ENCODE measurements around the gene PSMA7. TPM values are rescaled to one million over a fixed set of nuclear protein-coding genes. Genes with fewer than 3 reads are reported as not detected.
A peak's percentile ranks its signal among the peaks of the same experiment; 100 is the strongest.

PSMA7 gene
- total RNA-seq, 1 donor, result 215 TPM

- peaks cover 62% of the 10 kb centered on the region for H3K79me2 ChIP-seq (ENCODE audit: insufficient read depth, low read length)
- H3K36me3 ChIP-seq (ENCODE audit: insufficient read depth, low read length), result peaks cover 73% of the 10 kb centered on the region
- H4K20me1 ChIP-seq (ENCODE audit: insufficient read depth, low read length), result peaks cover 74% of the 10 kb centered on the region
These were observed 5.6 kb downstream of the PSMA7 start for GRCh38 chr20:62137478-62138203.

GRCh38 chr20:62137092-62137384 is 6.2 kb downstream of the PSMA7 start:
- H3K27me3 ChIP-seq (ENCODE audit: insufficient read depth, low read length), result no peaks in the 10 kb centered on the region
- no peak for TF ChIP-seq CTCF (IDR thresholded peaks at IDR 0.05; ENCODE audit: extremely low read depth, low read depth, low read length)
- H4K20me1 ChIP-seq (ENCODE audit: insufficient read depth, low read length), result peaks cover 74% of the 10 kb centered on the region
- H3K4me1 ChIP-seq (ENCODE audit: insufficient read depth, low read length), result peaks cover 27% of the 10 kb centered on the region
- peaks cover 56% of the 10 kb centered on the region for H3K79me2 ChIP-seq (ENCODE audit: insufficient read depth, low read length)
- no peaks in the 10 kb centered on the region for H3K9me3 ChIP-seq (ENCODE audit: low read depth, low read length)
- no peak overlapping the region for H2AFZ ChIP-seq (ENCODE audit: low read length)
- H3K4me3 ChIP-seq (ENCODE audit: insufficient read depth, low read length), result no peak overlapping the region
- DNase-seq (ENCODE audit: insufficient read length, low spot score, missing footprints), result no peak
- H3K4me2 ChIP-seq (ENCODE audit: insufficient read depth, low read length), result no peak overlapping the region
- peaks cover 79% of the 10 kb centered on the region for H3K36me3 ChIP-seq (ENCODE audit: insufficient read depth, low read length)
- H3K27ac ChIP-seq (ENCODE audit: low read depth, low read length), result no peak overlapping the region

More at GRCh38 chr20:62137478-62138203, 5.6 kb downstream of the PSMA7 start:
- H3K27me3 ChIP-seq (ENCODE audit: insufficient read depth, low read length), result no peaks in the 10 kb centered on the region
- no peak for TF ChIP-seq CTCF (IDR thresholded peaks at IDR 0.05; ENCODE audit: extremely low read depth, low read depth, low read length)
- H3K4me1 ChIP-seq (ENCODE audit: insufficient read depth, low read length), result peaks cover 28% of the 10 kb centered on the region
- no peak overlapping the region for H3K27ac ChIP-seq (ENCODE audit: low read depth, low read length)
- no peak overlapping the region for H2AFZ ChIP-seq (ENCODE audit: low read length)
- H3K4me3 ChIP-seq (ENCODE audit: insufficient read depth, low read length), result no peak overlapping the region
- no peak overlapping the region for H3K4me2 ChIP-seq (ENCODE audit: insufficient read depth, low read length)
- no peaks in the 10 kb centered on the region for H3K9me3 ChIP-seq (ENCODE audit: low read depth, low read length)
- no peak for DNase-seq (ENCODE audit: insufficient read length, low spot score, missing footprints)

- Histone ChIP-seq H4K20me1 (ENCODE audit: insufficient read depth, low read length) (peaks cover 73% of the 10 kb centered on the region), H3K9me3 (ENCODE audit: low read depth, low read length) (no peaks in the 10 kb centered on the region), H3K79me2 (ENCODE audit: insufficient read depth, low read length) (peaks cover 51% of the 10 kb centered on the region), H3K4me3 (ENCODE audit: insufficient read depth, low read length) (no peak overlapping the region), H3K27ac (ENCODE audit: low read depth, low read length) (no peak overlapping the region), H3K27me3 (ENCODE audit: insufficient read depth, low read length) (no peaks in the 10 kb centered on the region), H3K4me2 (ENCODE audit: insufficient read depth, low read length) (no peak overlapping the region), H2AFZ (ENCODE audit: low read length) (no peak overlapping the region), H3K4me1 (ENCODE audit: insufficient read depth, low read length) (peaks cover 21% of the 10 kb centered on the region), H3K36me3 (ENCODE audit: insufficient read depth, low read length) (peaks cover 84% of the 10 kb centered on the region)
- TF ChIP-seq CTCF (IDR thresholded peaks at IDR 0.05; ENCODE audit: extremely low read depth, low read depth, low read length), result peak; percentile 90
- DNase-seq (ENCODE audit: insufficient read length, low spot score, missing footprints), result peak; percentile 95
These were observed 6.7 kb downstream of the PSMA7 start for GRCh38 chr20:62136283-62137091.

- no peaks in the 10 kb centered on the region for H3K27me3 ChIP-seq (ENCODE audit: insufficient read depth, low read length)
- H3K36me3 ChIP-seq (ENCODE audit: insufficient read depth, low read length), result peaks cover 89% of the 10 kb centered on the region
- no peak overlapping the region for H3K4me2 ChIP-seq (ENCODE audit: insufficient read depth, low read length)
- no peaks in the 10 kb centered on the region for H3K9me3 ChIP-seq (ENCODE audit: low read depth, low read length)
- no peak overlapping the region for H3K4me3 ChIP-seq (ENCODE audit: insufficient read depth, low read length)
- DNase-seq (ENCODE audit: insufficient read length, low spot score, missing footprints), result no peak
- H4K20me1 ChIP-seq (ENCODE audit: insufficient read depth, low read length), result peaks cover 70% of the 10 kb centered on the region
- H3K79me2 ChIP-seq (ENCODE audit: insufficient read depth, low read length), result peaks cover 50% of the 10 kb centered on the region
- TF ChIP-seq CTCF (IDR thresholded peaks at IDR 0.05; ENCODE audit: extremely low read depth, low read depth, low read length), result no peak
- H3K27ac ChIP-seq (ENCODE audit: low read depth, low read length), result no peak overlapping the region
- H2AFZ ChIP-seq (ENCODE audit: low read length), result no peak overlapping the region
- H3K4me1 ChIP-seq (ENCODE audit: insufficient read depth, low read length), result peaks cover 14% of the 10 kb centered on the region
These were observed 7.5 kb downstream of the PSMA7 start for GRCh38 chr20:62135573-62136266.

Measured in osteoblast (primary cell).